Measurements from ENCODE around the gene TMEM63C.

DNA sequence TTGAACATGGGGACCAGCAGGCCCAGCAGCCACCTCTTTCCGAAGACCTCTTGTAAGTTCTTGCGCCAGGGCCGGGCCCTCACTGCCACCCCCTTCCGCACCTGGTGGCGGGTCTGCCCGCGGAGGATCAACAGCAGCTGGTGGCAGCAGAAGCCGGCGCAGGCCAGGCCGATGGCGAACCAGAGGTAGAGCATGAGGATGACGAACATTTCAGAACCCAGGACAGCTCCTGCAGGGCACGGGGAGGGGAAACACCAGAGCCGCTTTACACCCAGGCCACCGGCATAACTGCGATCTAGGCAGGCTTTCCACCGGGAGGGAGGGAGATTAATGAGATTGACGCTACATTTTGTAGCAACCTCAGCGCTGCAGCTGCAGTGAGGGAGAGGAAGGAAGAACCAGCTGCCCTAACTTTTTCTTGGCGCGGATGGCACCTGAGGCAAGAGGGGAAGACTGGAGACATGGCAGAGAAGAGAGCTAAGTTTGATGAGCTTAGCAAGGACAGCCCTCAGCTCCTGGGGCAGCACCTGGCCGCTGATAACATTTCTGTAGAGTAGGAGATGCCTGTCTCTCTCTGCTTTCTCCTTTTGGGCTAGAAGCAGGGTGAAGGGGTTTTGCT is 47.8 kb upstream of the TMEM63C start:
- TF ChIP-seq, protein P1, sequence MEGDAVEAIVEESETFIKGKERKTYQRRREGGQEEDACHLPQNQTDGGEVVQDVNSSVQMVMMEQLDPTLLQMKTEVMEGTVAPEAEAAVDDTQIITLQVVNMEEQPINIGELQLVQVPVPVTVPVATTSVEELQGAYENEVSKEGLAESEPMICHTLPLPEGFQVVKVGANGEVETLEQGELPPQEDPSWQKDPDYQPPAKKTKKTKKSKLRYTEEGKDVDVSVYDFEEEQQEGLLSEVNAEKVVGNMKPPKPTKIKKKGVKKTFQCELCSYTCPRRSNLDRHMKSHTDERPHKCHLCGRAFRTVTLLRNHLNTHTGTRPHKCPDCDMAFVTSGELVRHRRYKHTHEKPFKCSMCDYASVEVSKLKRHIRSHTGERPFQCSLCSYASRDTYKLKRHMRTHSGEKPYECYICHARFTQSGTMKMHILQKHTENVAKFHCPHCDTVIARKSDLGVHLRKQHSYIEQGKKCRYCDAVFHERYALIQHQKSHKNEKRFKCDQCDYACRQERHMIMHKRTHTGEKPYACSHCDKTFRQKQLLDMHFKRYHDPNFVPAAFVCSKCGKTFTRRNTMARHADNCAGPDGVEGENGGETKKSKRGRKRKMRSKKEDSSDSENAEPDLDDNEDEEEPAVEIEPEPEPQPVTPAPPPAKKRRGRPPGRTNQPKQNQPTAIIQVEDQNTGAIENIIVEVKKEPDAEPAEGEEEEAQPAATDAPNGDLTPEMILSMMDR (IDR thresholded peaks at IDR 0.05), result no peak
- no peak for TF ChIP-seq POLR2AphosphoS5 (IDR thresholded peaks at IDR 0.05; ENCODE audit: insufficient read depth in 1 of 2, low read depth in 1 of 2)
